ENCODE data around the gene CCDC8.
A peak's percentile ranks its signal among the peaks of the same experiment; 100 is the strongest.

Gene CCDC8

GRCh38 chr19:46411088-46411924 lies 2.1 kb downstream of the CCDC8 start:
- H3K27me3 ChIP-seq, result no peaks in the 10 kb centered on the region
- DNase-seq, result no peak
- TF ChIP-seq CTCF (IDR thresholded peaks at IDR 0.05), result no peak
- H3K9me3 ChIP-seq, result no peaks in the 10 kb centered on the region
- intact Hi-C loops (cut with DNase I; ENCODE audit: low total_unique reads), result no loop called here
- peak overlapping the region; percentile 81 to 85 for H3K27ac ChIP-seq
- peaks cover 4 to 77% (median 52%) of the 10 kb centered on the region in 4 donors for H3K4me1 ChIP-seq
- H3K4me3 ChIP-seq, result peak overlapping the region; percentile 58 to 71
- H3K36me3 ChIP-seq, result no peaks in the 10 kb centered on the region

- intact Hi-C loops (cut with DNase I; ENCODE audit: low total_unique reads), result no loop called here
- H3K36me3 ChIP-seq, result no peaks in the 10 kb centered on the region
- no peaks in the 10 kb centered on the region for H3K27me3 ChIP-seq
- H3K4me1 ChIP-seq, result peaks cover 4 to 77% (median 51%) of the 10 kb centered on the region in 4 donors
- peak overlapping the region; percentile 58 to 71 for H3K4me3 ChIP-seq
- H3K27ac ChIP-seq, result peak overlapping the region; percentile 81 to 85
- DNase-seq, result no peak
- H3K9me3 ChIP-seq, result no peaks in the 10 kb centered on the region
- TF ChIP-seq CTCF (IDR thresholded peaks at IDR 0.05), result no peak
These were observed 2.9 kb downstream of the CCDC8 start for GRCh38 chr19:46410205-46411087.

- no peak for DNase-seq
- no peaks in the 10 kb centered on the region for H3K36me3 ChIP-seq
- peak overlapping the region in 1 of 2 donors; percentile 44 for H3K4me3 ChIP-seq
- H3K27ac ChIP-seq, result peak overlapping the region; percentile 72
- H3K27me3 ChIP-seq, result no peaks in the 10 kb centered on the region
- intact Hi-C loops (cut with DNase I; ENCODE audit: low total_unique reads), result no loop called here
- no peaks in the 10 kb centered on the region for H3K9me3 ChIP-seq
- TF ChIP-seq CTCF (IDR thresholded peaks at IDR 0.05), result no peak
- H3K4me1 ChIP-seq, result peaks cover 4 to 90% (median 62%) of the 10 kb centered on the region in 4 donors
These were observed 4.2 kb downstream of the CCDC8 start for GRCh38 chr19:46409191-46409590.

- no peaks in the 10 kb centered on the region for H3K9me3 ChIP-seq
- no peak for TF ChIP-seq CTCF (IDR thresholded peaks at IDR 0.05)
- peaks cover 4 to 93% (median 64%) of the 10 kb centered on the region in 4 donors for H3K4me1 ChIP-seq
- intact Hi-C loops (cut with DNase I; ENCODE audit: low total_unique reads), result no loop called here
- H3K4me3 ChIP-seq, result peak overlapping the region; percentile 26 to 44
- no peaks in the 10 kb centered on the region for H3K36me3 ChIP-seq
- peak; percentile 84 to 94 for DNase-seq
- peak overlapping the region; percentile 72 for H3K27ac ChIP-seq
- no peaks in the 10 kb centered on the region for H3K27me3 ChIP-seq
These were observed 4.7 kb downstream of the CCDC8 start for GRCh38 chr19:46408664-46409039.

GRCh38 chr19:46407856-46408663 lies 5.3 kb downstream of the CCDC8 start:
- H3K27ac ChIP-seq, result peak overlapping the region; percentile 72
- TF ChIP-seq CTCF (IDR thresholded peaks at IDR 0.05), result no peak
- H3K9me3 ChIP-seq, result no peaks in the 10 kb centered on the region
- H3K27me3 ChIP-seq, result no peaks in the 10 kb centered on the region
- peak overlapping the region; percentile 26 to 44 for H3K4me3 ChIP-seq
- intact Hi-C loops (cut with DNase I; ENCODE audit: low total_unique reads), result no loop called here
- peaks cover 4 to 87% (median 65%) of the 10 kb centered on the region in 4 donors for H3K4me1 ChIP-seq
- DNase-seq, result no peak
- H3K36me3 ChIP-seq, result no peaks in the 10 kb centered on the region
